Measurements from ENCODE around the gene RHOBTB3.

- TF ChIP-seq JUNB (IDR thresholded peaks at IDR 0.05) (no peak), POLR2A (IDR thresholded peaks at IDR 0.05; ENCODE audit: low read depth, low read length) (no peak), EGR1 (IDR thresholded peaks at IDR 0.05; ENCODE audit: borderline replicate concordance in 1 of 2, low read depth in 2 of 2, low read length in 2 of 2) (no peak), USF2 (IDR thresholded peaks at IDR 0.05; ENCODE audit: borderline replicate concordance, low read depth, low read length) (no peak), JUND (IDR thresholded peaks at IDR 0.05; ENCODE audit: low read depth, low read length) (no peak), ZZZ3 (IDR thresholded peaks at IDR 0.05; ENCODE audit: control insufficient read depth, insufficient read length, low read depth) (no peak), FOXK2 (IDR thresholded peaks at IDR 0.05) (no peak), SMC3 (IDR thresholded peaks at IDR 0.05; ENCODE audit: borderline replicate concordance, low read length) (no peak)
These were observed 8.7 kb downstream of the RHOBTB3 start for GRCh38 chr5:95739857-95740256.
